Measurements from ENCODE around the gene GM2A.
"Not testable (repeated sequence)": the region's sequence is repeated elsewhere in the genome, so short reads cannot be mapped to it uniquely, and the experiment has no call there.

The GM2A gene

GRCh38 chr5:151254556-151254955 lies 1.6 kb downstream of the GM2A start:
- DNase-seq = no peak

- DNase-seq = not testable (repeated sequence)
These were observed 2.0 kb downstream of the GM2A start for GRCh38 chr5:151254990-151255389.

DNA sequence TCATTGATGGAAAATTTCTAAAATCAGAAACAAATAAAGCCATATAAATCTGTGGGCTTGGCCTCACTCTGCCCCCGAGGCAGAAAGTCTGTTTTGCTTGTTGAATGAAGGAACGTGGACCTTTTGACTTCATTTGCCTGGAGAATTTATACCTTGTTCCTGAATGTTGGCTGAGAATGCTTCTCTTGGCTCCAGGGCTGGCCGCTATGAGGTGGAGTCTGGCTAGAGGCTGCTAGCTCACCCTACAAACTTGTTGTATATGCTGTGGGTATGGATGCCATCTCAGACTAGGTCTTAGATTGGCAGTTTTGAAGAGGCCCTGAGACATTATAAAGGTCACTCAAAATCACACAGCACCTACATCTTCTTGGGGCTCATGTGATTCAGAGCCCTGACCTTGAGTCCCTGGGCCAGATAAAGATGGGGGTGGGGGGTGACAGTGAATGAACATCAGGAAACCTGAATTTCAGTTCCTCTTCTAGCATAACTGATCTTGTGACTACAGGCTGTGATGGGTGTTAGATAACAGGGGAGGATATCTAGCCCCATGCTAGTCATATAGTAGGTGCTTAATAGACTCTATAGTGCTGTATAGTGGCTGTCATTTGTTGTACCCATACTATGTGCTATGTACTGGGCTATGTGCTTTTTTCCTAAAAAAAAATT lies 2.8 kb downstream of the GM2A start:
- peak; percentile 59 for DNase-seq

GRCh38 chr5:151257731-151258181 lies 4.8 kb downstream of the GM2A start:
- DNase-seq = no peak

- DNase-seq = peak; percentile 43
These were observed 5.2 kb downstream of the GM2A start for GRCh38 chr5:151258201-151258611.

DNA sequence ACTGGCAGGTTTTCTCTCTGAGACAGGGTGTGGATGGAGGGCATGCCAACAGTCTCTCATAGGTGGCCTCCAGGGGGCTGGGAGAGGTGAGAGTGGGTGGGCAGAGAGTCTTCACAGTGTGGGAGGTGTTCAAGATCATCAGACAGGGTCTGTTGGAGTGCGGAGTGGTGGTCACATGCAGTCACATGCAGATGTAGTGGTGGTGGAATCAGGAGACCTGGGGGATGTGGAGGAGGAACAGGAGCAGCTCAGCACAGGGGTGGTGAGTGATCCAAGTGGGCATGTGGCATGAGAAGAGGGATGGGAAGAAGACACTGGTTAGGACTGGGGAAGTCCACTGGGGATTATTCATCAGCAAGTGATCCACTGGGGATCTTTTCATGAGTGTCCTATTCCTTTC lies 5.8 kb downstream of the GM2A start:
- no peak for DNase-seq

DNA sequence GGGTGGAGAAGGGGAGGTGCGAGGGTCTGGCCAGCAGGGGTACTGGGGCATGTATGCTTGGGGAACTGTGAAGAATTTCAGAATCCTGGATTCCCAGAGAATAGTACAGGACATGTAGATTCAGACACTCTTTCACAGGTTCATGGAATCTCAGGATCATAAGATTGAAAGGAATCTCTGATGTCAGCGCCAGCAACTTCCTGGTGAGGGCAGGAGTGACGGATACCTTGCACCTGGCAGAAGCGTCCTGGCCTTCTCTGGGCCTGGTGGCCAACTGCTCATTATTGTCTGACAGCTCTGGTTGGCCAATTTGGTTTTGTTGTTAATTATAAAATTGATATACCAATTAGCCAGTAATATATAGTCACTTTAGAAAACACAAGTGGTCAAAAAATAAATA lies 6.9 kb downstream of the GM2A start:
- no peak for DNase-seq

DNA sequence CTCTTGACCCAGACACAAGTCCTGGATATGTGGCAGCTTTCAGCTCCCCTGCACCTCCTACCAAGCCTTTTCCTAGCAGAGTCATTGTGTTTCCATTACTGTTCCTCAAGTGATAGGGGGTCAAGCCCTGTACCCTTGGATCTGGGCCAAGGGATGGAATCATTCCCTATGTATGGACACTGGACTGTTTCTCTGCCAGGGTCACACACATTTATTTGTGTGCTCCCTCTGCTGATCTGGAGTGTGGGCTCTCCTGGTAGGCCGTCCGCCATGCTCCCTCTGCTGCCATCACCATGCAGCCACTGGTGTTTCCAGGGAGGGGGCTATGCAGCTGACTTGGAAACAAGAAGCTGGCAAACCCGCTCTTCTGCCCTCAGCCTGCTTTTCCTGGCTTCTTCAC lies 9.5 kb downstream of the GM2A start:
- no peak for DNase-seq

GRCh38 chr5:151264113-151264512 lies 11.1 kb downstream of the GM2A start:
- no peak for DNase-seq

- no peak for DNase-seq
These were observed 14.7 kb downstream of the GM2A start for GRCh38 chr5:151267491-151268260.

- DNase-seq = no peak
These were observed 17.6 kb downstream of the GM2A start for GRCh38 chr5:151270599-151270998.

GRCh38 chr5:151271336-151271735 lies 18.4 kb downstream of the GM2A start:
- no peak for DNase-seq

DNA sequence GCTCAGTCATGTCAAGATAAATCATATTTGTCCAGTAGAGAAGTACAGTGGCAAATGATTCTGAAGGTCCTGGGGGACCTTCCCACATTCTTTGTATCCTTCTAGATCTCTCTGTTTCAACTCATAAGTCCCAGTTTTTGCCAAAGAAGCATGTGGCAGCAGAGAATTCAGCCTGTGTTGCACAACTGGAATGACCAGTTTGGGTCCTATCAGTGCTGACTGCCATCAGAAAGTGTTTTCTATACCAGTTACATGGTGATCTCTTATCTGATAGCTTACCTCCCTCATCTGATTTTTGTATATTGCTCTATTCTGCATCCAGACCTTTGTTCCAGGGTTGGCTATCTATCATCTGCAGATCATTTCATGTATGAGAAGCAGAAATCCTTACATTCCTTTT lies 21.7 kb downstream of the GM2A start:
- DNase-seq = no peak

GRCh38 chr5:151275803-151276202 lies 22.8 kb downstream of the GM2A start:
- no peak for DNase-seq

DNA sequence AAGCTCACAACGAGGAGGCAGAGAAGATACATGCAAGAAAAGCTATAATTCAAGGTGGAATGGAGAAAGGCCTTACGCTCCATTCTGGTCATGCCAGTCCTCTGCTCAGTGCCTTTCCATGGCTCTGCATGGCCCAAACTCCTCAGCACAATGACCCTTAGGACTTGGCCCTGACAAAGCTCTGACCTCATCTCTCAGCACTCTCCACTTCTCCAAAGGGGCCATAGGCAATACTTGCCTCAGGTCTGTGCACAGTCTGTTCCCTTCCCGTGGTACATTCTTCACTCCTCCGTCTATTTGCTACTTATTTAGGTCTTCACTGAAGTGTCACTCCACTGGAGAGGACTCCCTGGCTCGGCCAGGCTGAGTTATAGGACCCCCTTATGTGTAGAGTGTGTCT lies 25.9 kb downstream of the GM2A start:
- no peak for DNase-seq

GRCh38 chr5:151280443-151280842 lies 27.5 kb downstream of the GM2A start:
- DNase-seq = no peak

- no peak for DNase-seq
These were observed 28.1 kb downstream of the GM2A start for GRCh38 chr5:151281001-151281639.

- no peak for DNase-seq
These were observed 30.3 kb downstream of the GM2A start for GRCh38 chr5:151283120-151283825.

- peak; percentile 33 for DNase-seq
These were observed 31.5 kb downstream of the GM2A start for GRCh38 chr5:151284392-151284967.

GRCh38 chr5:151285683-151286082 lies 32.7 kb downstream of the GM2A start:
- DNase-seq = no peak

DNA sequence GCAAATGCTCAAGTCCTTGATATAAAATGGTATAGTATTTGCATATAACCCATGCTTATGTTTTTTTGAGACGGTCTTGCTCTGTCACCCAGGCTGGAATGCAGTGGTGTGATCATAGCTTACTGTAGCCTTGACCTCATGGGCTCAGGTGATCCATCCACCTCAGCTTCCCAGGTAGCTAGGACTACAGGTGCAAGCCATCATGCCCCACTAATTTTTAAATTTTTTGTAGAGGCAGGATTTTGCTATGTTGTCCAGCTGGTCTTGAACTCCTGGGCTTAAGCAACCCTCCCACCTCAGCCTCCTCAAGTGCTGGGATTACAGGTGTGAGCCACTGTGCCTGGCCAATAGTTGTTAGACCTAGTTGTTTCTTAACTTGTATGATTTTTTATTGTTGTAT lies 33.3 kb downstream of the GM2A start:
- no peak for DNase-seq

DNA sequence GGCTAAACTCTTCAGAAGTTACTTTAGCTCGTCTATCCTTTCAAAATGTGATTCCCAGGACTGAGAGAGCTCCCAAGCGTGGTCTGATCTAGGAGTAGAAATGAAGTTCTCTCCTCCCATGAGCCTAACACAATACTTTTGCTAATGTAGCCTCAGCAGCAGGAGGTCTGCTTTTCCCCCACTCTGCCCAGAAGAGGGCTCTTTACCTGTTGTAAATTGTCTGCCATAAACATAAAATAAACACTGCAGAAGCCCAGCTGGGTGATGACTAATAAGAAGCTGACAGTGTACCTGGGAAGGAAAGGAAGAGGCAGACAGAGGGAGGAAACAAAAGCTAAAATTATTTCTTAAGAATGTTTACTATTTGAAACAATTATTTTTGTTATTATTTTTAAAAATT lies 35.2 kb downstream of the GM2A start:
- peak; percentile 29 for DNase-seq

DNA sequence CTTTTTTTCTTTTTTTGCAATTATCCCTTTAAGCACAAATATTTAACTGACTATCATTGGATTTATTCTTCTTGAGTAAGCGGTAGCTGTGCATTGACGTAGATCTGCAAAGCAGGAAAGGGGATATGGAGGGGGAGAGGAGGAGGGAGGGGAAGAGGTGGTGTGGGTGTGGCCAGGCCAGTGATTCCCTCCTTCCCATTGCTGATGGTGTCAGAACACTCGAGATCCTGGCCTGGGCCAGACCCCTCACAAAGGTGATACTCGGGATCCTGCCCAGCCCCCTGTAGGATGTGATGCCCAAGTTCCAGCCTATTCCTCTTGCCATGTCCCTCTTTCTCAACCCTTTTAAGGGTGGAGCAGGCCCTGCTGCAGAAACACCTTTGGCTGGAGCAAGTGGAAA lies 40.6 kb downstream of the GM2A start:
- no peak for DNase-seq
